Stimulated activated CD8-positive, alpha-beta memory T cell treated with anti-CD3 and anti-CD28 coated beads, Interleukin-15, amount 100 ng/mL, for 4 hours (primary cell): ENCODE measurements around the gene ERVV-1.
"Not testable (repeated sequence)": the region's sequence is repeated elsewhere in the genome, so short reads cannot be mapped to it uniquely, and the experiment has no call there.

Experiments used
- DNase-seq, 2 donors: peaks; one replicate each; pipeline ENCODE4 v3.0.0-alpha.2; 2020; ENCODE audit warnings: low read depth in 2 of 2

Gene ERVV-1, protein sequence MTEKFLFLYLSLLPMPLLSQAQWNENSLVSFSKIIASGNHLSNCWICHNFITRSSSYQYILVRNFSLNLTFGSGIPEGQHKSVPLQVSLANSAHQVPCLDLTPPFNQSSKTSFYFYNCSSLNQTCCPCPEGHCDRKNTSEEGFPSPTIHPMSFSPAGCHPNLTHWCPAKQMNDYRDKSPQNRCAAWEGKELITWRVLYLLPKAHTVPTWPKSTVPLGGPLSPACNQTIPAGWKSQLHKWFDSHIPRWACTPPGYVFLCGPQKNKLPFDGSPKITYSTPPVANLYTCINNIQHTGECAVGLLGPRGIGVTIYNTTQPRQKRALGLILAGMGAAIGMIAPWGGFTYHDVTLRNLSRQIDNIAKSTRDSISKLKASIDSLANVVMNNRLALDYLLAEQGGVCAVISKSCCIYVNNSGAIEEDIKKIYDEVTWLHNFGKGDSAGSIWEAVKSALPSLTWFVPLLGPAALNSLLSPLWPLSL

DNA sequence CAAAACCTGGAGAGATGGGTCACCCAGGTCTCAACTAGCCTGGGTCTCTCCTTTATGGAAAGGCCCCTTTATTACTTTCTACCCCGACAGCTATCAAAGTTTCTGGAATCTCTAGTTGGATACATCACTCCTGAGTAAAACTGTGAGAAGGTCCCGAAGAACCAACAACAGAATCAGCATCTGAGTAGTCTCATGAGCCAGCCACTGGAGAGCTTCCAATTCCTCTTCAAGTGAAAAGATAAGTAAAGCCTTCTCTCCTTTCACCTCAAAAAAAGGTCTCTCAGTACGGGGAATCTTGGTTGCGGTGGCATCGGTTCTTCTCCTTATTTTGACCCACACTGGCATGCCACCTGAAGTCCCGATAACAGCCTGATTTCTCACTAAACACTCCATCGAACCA, at the start of gene ERVV-1:
Gene ERVV-1, plus strand, starts transcription at position 301 of the 400 bp plus-strand sequence. CDS start 170 bp downstream, outside the sequence.
- no peak for DNase-seq

DNA sequence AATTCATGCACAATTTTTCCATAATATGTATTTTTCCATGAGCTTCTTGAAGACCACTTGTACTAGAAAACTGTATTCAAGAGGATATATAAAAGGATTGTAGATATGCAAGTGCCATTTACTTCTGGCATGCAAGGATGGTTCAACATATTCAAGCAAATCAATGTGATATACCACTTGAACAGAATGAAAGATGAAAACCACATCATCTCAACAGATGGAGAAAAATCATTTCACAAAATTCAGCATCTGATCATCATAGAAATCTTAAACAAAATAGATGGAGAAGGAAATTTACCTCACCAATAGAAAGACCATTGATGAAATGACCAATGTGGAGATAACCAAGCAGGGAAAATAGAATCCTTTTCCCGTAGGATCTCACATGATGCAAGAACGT, 45.9 kb upstream of the ERVV-1 start:
- DNase-seq: no peak

DNA sequence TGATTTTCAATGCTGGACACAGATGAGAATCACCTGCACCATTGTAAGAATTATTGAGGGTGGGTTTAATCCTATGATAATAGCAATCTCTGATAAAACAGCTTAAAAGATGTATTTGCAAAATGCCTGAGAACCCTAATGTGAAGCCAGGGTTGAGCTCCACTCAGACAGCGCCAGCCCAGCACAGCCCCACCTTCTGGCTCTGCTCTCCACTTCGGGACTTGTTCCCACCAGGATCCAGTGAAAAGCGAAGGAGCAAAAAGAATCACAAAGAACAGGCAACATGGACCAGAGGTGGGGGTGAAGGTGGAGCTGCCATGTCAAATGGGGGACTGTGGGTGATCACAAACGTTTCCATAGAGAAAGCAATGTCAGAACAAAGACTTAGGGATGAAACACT, 32.4 kb upstream of the ERVV-1 start:
- DNase-seq: no peak

DNA sequence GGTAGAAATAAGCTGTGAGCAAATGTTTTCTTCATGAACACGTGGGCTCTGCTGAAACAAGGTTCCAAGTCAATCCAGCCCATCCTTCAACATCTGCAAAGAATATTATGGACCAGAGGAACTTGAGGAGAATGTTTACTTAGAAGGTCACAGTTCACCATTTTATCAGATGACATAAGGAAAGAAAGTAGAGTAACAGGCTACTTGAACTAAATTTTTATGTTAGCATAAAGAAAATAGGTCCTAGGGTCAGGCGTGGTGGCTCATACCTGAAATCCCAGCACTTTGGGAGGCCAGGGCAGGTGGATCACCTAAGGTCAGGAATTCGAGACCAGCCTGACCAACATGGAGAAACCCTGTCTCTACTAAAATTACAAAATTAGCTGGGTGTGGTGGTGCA, 30.6 kb upstream of the ERVV-1 start:
- not testable (repeated sequence) for DNase-seq

DNA sequence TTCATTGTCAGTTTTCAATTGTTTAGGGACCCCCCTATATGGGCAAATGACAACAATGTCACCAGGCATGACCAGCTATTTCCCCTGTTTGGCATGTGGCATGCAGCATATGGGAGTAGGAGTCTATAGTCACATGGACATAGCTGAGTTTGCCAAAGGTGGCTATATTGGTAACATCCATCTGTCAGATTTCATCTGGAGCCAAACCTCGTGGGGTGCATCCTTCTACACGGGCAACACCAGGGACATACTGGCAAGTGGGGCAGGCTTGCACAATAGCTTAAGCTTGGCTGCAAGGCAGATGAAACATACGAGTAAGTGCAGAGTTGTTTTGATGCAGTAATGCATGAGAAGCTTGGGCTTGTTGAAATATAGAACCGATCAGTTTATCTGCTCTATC, 26.5 kb upstream of the ERVV-1 start:
- DNase-seq: no peak

DNA sequence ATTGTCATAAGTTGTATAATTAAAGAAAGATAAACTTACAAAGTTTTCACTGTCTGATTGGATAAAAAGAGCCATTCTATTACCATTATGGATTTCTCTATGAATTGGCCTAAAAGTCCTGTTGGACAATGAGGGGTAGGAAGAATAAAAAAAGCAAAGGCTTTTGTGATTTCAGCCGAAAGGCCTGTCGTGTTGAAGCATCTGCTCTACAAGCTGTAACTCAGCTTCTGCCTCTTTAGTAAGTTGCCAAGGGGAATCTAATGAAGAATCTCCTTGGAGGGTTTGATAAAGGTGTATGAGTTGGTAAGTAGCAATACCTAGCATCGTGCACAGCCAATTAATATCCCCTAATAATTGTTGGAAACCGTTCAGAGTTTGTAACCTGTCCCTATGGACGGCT, 25.2 kb upstream of the ERVV-1 start:
- no peak for DNase-seq

DNA sequence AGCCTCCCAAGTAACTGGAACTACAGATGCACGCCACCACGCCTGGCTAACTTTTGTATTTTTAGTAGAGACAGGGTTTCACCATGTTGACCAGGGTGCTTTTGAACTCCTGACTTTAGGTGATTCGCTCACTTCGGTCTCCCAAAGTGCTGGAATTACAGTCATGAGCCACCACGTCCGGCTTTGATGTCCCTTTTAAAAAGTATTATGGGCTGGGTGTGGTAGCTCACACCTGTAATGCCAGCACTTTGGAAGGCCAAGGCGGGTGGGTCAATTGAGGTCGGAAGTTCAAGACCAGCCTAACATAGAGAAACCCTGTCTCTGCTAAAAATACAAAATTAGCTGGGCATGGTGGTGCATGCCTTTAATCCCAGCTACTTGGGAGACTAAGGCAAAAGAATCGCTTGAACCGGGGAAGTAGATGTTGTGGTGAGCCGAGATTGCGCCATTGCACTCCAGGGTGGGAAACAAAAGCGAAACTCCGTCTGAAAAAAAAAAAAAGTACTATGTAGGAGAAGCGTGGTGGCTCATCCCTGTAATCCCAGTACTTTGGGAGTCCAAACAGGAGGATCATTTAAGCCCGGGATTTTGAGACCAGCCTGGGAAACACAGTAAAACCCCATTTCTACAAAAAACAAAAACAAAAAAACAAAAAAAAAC, 22.8 kb upstream of the ERVV-1 start:
- no peak for DNase-seq

DNA sequence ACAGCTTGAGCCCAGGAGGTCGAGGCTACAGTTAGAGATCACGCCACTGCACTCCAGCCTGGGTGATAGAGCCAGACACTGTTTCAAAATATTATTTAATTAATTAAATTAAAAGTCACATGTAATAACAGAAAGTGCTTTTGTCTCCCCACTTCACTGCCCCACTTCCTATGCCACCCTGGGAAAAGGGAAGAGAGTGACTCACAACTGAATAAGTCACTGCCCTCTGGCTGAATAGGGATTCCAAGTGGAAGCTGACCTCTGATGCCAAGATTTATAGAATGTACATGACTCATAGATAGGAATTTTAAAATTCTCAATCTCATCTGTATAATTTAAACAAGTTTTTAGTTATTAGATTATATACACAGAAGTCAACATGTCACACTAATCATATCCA, 22.2 kb upstream of the ERVV-1 start:
- DNase-seq: no peak

DNA sequence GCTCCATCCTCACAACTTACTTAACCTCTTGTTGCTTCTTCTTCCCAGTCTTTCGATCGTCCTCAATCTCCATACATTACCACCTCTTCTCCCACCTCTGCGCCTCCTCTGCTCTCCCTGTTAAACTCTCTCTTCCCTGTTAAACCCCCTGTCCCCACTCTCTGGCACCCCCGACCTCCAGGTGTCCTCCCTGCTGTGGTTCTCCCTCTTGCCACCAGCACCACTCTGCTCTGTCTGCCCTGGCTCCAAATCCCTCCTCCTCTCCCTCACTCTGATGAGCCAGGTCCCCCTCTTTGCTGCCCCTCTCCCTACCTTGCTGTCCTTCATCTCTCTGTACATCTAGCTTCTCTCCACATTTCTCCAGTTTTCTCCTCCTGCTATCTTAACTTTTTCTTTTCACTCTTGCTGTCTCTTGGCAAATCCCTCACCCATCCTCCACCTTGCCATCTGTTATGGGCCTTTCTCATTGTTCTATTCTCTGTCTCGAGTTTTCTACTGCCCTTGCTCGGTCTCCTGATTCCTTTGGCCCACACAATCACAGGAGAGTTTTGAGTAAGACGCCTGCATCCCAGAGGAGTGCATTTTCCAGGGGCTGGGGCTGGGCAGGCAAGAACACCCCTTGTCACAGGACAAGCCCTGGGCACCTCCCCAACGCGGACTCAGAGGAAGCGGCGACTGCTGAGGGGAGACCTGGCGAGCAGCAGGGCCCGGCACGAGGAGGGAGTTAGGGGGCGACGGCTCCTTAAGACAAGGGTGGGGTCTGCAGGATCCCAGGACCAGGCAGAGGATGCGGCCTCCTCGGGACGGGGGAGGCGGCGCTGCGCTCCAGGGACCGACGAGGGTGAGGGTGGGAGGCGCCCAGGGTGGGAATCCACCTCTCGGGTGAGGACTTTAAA, 21.4 kb upstream of the ERVV-1 start:
- DNase-seq: no peak

DNA sequence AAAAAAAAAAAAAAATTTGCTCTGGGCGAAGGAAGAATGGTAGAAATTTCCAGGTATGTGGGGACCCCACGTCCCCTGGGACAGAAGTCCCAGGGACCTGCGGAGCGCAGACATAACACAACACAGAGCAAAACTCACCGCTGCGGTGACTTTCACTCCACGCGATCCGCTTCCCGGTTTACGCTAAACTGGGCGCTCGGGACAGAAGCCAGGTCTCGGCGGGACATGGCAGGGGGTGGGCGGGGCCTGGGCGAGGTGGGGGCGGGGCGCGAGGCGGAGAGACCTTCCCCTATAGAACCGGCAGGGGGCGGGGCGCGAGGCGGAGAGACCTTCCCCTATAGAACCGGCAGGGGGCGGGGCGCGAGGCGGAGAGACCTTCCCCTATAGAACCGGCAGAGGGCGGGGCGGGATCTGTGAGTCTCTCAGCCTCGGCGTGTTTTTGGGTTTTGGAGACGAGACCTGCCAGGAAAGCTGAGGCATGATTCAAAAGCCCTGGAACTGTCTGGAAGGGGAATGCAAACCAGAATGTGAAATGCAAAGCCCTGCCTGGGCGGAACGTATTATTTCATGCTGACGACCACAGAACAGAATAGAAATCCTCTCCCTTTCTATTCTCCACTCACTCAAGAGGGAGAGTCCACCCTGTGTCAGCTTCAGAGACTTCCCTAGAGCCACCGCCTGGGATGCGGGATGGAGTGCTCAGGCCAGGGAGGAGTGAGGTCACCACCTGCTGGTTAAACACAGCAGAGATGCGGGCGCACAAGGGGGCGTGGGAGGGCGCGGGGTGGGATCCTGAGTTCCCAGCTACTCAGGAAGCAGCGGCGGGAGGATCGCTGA, 20.2 kb upstream of the ERVV-1 start:
- DNase-seq: peak; percentile 52 to 73

DNA sequence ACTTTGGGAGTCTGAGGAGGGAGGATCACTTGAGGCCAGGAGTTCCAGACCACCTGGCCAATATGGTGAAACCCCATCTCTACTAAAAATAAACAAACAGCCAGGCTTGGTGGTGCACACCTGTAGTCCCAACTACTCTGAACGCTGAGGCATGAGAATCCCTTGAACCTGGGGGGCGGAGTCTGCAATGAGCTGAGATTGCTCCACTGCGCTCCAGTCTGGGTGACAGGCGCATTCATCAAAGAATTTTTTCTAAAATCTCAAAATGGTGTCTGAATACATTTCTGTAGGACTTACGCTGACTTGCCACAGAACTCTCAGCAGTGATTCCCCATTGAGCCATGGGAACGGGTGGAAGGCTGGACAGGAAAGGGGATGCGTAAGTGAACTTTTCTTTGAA, 18.0 kb upstream of the ERVV-1 start:
- no peak for DNase-seq

DNA sequence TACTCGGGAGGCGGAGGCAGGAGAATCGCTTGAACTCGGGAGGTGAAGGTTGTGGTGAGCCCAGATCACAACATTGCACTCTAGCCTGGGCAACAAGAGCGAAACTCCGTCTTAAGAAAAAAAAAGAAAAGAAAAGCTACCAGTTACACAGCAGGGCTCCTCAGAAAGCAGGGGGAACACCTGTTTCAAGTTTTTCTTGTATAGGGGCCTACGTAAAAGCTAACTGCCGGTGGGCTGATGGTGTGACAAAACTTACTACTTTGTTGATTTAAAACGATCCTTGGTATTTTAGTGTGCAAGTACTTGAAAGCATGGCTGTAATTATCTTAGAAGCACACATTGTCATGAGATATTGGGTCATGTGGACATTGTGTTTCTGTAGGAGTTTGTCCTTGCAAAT, 15.7 kb upstream of the ERVV-1 start:
- DNase-seq: no peak

DNA sequence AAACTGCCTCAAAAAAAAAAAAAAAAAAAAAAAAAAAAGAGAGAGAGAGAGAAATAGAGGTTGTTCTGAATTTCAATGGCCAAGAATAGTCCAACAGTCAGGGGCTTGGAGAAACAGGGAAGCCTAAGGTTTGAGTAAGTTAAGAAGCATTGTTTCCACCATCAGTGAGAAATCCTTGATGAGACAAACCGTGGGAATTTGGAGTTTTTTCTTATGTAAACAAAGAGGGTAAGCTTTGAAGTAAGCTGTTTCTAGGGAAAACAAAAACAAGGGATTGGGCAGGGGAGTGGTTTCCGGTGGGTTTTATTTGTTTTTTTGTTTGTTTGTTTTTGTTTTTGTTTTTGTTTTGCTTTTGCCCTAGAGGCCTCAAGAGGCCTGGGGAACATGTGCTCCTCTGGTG, 11.2 kb upstream of the ERVV-1 start:
- DNase-seq: no peak

DNA sequence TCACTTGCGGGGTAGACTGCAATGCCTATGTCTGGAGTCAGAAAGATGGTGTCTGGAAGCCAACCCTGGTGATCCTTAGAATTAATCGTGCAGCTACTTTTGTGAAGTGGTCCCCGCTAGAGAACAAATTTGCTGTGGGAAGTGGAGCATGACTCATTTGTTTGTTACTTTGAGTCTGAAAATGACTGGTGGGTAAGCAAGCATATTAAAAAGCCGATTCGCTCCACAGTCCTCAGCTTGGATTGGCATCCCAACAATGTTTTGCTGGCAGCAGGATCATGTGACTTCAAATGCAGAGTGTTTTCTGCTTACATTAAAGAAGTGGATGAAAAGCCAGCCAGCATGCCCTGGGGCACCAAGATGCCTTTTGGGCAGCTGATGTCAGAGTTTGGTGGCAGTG, 9.5 kb upstream of the ERVV-1 start:
- no peak for DNase-seq

DNA sequence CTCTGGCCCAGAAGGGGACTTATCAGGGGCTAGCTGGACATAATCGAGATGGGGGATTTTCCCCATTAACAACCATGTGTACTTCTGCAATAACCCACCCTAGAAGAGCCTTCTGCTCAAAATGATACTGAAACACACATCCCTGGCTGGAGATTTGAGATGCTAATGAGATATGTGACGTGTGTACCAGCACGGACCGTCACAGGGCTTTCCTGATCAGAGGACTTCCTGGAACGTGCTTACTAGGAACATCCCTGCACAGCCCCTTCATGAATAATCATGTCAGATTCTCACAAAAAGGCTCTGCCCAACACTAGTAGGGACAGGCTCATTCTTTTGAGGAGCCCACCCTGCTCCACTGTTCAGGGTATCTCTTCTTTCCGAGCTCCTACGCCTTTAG, 6.5 kb upstream of the ERVV-1 start:
- no peak for DNase-seq

DNA sequence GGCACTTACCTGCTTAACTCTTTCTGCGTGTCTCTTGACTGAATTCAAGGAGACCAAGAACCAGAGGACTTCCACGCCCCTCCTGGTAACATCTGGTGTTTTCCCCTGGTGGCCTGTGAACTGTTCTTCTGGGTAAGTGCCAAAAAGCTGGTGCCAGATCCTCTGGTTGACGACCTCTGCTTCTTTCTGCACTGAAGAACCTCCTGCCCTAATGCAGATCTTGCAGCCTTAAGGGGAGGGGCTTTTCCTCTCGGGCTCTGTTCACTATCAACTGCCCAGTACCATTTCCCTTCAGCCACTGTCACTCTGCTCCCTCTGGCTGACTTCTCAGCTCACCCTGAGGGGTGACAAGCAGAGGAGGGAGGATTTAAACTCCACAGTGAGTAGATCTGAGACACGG, 6.1 kb upstream of the ERVV-1 start:
- DNase-seq: no peak

DNA sequence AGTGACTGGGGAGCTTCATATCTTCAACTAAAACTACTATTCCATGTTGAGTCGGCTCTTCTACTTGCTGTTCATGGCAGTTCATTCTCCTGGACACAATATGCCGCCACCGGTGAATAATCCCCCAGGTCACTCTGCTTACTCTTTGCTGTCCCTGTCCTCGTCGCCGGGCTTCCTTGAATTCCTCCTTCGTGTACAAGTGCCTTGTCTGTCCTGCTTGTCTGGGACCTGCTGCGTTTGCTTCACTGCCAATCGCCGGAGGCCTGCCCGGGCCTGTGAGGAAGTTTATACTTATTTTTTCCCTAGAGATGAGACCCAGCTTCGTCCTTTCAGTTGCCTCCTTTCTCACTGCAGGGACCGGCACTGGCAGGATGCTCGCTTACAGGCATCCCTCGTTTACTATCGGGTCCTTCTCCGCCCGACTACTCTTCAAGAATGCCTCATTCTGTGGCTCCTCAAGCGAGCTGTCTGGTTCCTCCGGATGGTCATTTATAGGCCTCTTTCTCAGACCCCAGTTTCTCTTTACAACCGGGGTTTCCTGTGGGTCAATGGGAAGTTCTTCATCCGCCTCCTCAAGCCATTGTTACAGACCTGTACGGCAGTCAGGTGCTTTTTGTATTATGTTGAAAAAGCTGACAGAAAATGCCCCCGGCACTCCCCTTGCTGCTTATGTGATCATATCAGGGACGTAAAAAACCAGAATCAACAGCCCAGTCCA, 5.5 kb upstream of the ERVV-1 start:
- DNase-seq: no peak

DNA sequence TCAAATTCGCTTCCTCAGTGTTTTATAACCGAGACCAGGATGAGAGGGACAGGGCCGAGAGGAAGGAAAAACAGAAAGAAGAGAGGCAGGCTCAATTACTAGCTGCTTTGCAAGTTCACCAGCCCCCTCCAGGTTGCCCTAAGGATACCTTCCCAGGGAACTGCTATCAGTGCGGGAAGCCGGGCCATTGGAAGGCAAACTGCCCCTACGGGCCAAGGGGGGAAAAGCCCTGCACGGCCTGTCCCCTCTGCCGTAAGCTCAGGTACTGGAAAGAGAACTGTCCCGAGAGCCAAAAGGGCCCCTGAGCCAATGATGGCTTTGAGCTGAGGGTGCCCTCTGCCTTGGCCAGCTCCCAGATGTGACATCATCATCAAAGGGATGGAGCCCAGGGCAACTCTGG, 3.2 kb upstream of the ERVV-1 start:
- DNase-seq: no peak

DNA sequence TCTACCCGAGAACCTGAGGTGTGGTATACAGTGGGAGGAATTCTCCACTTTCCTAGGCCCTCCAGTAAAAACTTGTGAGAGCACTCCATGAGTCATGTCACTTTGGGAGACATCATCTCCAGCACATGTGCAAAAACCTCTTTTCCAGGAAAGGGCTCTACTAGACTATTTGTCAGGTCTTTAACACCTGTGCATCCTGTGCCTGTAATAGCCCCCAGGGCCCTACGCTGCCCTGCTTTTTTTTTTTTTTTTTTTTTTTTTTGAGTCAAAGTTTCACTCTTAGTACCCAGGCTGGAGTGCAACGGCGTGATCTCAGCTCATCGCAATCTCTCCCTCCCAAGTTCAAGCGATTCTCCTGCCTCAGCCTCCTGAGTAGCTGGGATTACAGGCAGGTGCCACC, 1.7 kb upstream of the ERVV-1 start:
- no peak for DNase-seq

DNA sequence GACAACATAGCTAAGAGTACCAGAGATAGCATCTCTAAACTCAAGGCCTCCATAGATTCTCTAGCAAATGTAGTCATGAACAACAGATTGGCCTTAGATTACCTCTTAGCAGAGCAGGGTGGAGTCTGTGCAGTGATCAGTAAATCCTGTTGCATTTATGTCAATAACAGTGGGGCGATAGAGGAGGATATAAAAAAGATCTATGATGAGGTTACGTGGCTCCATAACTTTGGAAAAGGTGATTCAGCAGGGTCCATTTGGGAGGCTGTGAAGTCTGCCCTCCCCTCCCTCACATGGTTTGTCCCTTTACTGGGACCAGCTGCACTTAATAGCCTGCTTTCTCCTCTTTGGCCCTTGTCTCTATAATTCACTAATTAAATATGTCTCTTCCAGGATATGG, 1.4 kb downstream of the ERVV-1 start:
- DNase-seq: no peak

DNA sequence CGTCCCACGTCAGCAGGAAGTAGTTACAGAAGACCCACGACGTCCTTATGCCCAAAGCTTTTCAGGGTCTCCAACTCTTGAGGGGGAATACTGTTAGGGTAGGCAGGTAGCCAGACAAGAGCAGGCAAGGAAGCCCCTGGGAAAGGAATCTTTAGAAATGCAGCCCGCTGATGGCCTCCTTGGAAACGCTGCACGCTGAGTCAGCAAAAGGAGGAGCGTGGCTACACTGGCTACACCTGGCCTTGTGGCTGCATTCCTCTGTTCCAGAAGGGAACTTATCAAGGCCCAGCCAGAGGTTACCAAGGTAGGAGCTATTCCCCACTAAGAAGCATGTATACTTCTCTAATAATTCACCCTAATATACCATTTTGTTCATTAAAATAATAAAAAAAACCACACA, 2.0 kb downstream of the ERVV-1 start:
- DNase-seq: no peak
